C4-2B (cell line): Measurements from ENCODE around the gene CETP.
"Not testable (repeated sequence)": the region's sequence is repeated elsewhere in the genome, so short reads cannot be mapped to it uniquely, and the experiment has no call there.

Experiments
- H3K27ac ChIP-seq: fragments of 450-650 bp; 2 replicates; pipeline ENCODE4 v1.5.1; 2017
- ZFX ChIP-seq: fragments of 450-650 bp; IDR thresholded peaks from 2 replicates; pipeline ENCODE4 v1.6.1; 2017
- TF ChIP-seq, protein P1 (sequence below): fragments of 450-650 bp; conservative IDR thresholded peaks from 2 replicates; pipeline ENCODE4 v1.5.1; 2017; ENCODE audit warnings: mild to moderate bottlenecking

The CETP gene

DNA sequence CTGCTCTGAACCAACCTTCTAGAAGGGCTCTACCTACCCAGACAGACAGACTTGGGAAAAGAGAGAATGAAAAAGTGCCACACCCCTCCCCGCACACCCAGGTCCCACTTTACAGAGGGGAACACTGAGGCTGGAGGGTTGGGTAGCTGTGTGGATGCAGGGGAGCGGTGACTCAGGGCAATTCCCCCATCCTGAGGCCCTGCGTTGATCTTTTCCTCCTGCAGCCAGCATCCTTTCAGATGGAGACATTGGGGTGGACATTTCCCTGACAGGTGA lies 10.0 kb downstream of the CETP start:
- H3K27ac ChIP-seq = no peak overlapping the region
- TF ChIP-seq, protein P1, sequence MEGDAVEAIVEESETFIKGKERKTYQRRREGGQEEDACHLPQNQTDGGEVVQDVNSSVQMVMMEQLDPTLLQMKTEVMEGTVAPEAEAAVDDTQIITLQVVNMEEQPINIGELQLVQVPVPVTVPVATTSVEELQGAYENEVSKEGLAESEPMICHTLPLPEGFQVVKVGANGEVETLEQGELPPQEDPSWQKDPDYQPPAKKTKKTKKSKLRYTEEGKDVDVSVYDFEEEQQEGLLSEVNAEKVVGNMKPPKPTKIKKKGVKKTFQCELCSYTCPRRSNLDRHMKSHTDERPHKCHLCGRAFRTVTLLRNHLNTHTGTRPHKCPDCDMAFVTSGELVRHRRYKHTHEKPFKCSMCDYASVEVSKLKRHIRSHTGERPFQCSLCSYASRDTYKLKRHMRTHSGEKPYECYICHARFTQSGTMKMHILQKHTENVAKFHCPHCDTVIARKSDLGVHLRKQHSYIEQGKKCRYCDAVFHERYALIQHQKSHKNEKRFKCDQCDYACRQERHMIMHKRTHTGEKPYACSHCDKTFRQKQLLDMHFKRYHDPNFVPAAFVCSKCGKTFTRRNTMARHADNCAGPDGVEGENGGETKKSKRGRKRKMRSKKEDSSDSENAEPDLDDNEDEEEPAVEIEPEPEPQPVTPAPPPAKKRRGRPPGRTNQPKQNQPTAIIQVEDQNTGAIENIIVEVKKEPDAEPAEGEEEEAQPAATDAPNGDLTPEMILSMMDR = no peak
- TF ChIP-seq ZFX = no peak

DNA sequence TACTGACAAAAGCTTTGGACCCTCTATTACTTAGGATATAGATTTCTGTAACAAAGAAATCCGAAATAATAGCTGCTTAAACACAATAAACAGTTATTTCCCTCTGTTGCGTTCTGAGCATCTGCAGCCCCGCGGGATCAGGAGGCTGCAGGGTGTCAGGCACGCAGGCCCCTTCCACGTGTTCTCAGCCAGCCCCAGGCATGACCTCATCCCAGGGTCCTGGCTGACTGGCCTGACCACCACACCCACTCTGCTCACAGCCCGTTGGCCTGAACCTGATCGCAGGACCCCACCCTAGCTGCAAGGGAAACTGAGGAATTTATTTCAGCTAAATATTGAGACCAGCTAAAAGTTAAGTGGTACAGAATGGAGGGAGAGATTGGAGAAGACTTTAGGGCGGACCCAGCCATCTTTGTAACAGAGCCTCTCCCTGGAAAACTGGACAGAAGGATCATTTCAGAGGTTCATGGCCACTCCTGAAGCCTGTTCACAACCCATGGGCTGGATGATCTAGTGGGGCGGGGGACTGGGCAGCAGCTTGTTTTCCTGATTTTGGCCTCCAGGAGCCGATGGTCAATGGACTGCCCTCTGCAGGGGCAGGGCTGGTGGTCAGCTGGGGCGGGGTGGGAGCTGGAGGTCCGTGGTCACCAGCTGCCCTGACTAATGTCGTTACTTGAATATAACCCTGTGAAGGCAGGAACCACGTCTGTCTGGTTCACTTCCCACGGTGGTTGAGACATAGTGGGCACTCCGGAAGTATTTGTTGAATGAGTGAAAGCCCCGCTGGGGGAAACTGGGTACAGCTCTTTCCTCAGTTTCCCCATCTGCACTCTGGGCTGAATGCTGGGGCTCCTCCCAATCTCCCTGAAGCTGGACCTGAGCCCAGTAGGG lies 10.9 kb downstream of the CETP start:
- H3K27ac ChIP-seq = no peak overlapping the region
- TF ChIP-seq, protein P1 = no peak
- no peak for TF ChIP-seq ZFX

DNA sequence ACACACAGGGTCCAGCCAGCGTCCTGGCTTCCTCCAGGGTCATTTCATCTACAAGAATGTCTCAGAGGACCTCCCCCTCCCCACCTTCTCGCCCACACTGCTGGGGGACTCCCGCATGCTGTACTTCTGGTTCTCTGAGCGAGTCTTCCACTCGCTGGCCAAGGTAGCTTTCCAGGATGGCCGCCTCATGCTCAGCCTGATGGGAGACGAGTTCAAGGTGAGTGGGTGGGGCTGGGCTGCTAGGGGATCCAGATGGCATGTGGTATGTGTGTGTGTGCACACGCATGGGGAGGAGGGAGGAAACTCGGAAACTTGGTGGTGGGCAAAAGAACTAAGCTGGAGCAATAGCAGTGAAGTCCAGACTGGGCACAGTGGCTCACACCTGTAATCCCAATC lies 11.5 kb downstream of the CETP start:
- TF ChIP-seq, protein P1 = no peak
- TF ChIP-seq ZFX = no peak
- no peak overlapping the region for H3K27ac ChIP-seq

DNA sequence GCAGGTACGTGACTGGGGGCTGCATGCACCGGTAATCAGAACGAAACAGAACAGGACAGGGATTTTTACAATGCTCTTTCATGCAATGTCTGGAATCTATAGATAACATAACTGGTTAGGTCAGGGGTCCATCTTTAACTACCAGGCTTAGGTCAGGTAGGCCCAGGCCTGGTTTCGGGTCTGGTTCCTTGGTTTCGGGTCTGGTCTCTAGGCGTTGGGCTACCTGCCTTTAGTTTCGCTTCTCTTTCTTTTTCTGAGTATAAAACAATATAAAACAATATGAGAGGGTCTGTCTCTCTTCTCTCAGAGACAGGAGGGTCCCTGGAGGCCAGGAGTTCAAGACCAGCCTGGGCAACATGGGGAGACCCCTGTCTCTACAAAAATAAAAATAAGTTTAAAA lies 12.1 kb downstream of the CETP start:
- not testable (repeated sequence) for H3K27ac ChIP-seq

DNA sequence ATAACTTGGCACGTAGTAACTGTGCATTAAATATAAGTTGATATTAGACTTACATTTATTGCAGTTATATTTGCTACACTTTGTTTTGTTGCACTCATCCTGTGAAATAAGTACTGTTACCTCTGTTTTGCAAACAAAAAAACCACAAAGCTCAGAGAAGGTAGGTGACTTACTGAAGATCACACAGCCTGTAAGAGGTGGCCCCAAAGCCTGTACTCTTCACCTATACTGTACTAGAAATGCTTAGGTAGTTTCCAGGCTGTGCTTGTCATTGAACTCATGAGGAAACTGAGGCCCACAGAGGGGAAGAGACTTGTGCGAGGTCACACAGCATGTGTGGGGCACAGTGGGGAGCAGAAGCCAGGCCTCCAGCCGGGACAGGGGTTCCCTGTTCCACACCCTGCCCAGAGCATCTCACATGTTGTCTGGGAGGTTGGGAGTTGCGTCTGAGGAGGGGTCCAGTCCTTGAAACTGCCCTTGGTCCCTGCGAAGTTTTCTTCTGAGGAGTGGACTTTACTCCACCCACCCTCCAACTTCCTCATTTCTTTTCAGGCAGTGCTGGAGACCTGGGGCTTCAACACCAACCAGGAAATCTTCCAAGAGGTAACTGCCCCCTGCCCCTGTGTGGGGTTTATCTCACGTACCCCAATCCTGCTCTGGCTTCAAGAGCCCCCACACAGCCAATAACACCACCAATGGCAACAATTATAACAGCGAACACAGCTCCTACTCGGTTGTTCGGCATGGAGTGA lies 13.0 kb downstream of the CETP start:
- no peak for TF ChIP-seq ZFX
- TF ChIP-seq, protein P1 = no peak
- no peak overlapping the region for H3K27ac ChIP-seq

DNA sequence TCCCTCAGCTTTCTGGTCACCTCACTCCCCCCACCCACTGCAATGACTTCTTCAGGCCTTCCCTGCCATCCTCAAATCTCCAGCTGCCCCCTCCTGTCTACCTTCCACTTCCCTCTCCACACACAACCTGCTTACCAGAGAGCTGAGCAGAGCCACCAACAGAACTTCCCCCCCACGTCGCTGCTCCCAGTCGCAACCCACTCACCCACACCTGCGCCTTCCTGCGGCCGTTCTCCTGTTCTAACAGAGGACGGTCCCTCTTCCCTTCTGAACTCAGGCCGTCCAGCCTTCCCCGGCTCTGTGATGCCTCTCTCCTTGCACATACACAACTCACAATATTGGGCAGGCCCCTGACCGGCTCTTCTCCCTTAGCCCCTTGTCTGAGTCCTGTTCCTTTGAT lies 14.0 kb downstream of the CETP start:
- TF ChIP-seq, protein P1 = no peak
- TF ChIP-seq ZFX = no peak

DNA sequence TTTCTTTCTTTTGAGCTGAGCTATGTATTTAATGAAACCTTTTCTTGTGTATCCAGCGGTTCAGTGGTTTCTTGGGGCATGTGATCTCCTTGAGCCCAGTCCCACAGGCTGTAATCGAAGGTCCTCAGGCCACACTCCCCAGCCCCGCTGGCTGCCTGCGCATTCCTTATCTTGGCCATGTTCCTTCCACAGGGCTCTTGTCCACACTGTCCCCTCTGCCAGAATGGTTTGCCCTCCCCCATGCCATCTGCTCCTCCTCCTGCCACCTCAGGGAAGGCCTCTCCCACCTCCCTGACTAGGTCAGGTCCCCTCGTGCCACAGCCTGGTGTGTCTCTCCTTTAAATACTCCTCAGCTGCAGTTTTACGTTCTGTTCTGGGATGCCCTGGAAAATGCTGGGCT lies 15.5 kb downstream of the CETP start:
- H3K27ac ChIP-seq = no peak overlapping the region
- no peak for TF ChIP-seq ZFX
- TF ChIP-seq, protein P1 = no peak

More for the DNA sequence above, 14.0 kb downstream of the CETP start:
- H3K27ac ChIP-seq = no peak overlapping the region
